Karpas-422 (cell line): Measurements from ENCODE around the gene CFC1. TPM values are rescaled to one million over a fixed set of nuclear protein-coding genes. Genes with fewer than 3 reads are reported as not detected.
"Not testable (repeated sequence)": the region's sequence is repeated elsewhere in the genome, so short reads cannot be mapped to it uniquely, and the experiment has no call there.

Experiments
- DNase-seq: peaks from one replicate; pipeline ENCODE4 v3.0.0-alpha.2; 2015
- H2AFZ ChIP-seq: fragments of 200-600 bp; sonication (generic); 2 replicates; pipeline ENCODE4 v1.6.1; 2014; ENCODE audit warnings: antibody characterized with exemption, low read length, mixed read lengths
- H3K27ac ChIP-seq: fragments of 200-600 bp; sonication (generic); 2 replicates; pipeline ENCODE4 v1.5.1; 2014; ENCODE audit warnings: mild to moderate bottlenecking, low read length, moderate library complexity
- H3K27me3 ChIP-seq: fragments of 200-600 bp; sonication (generic); 2 replicates; pipeline ENCODE4 v1.6.1; 2014; ENCODE audit warnings: low read length, mixed read lengths
- H3K36me3 ChIP-seq: fragments of 200-600 bp; sonication (generic); 2 replicates; pipeline ENCODE4 v1.6.1; 2014; ENCODE audit warnings: low read length, mixed read lengths; ENCODE audit not compliant: insufficient read depth
- H3K4me1 ChIP-seq: fragments of 200-600 bp; sonication (generic); 2 replicates; pipeline ENCODE4 v1.6.1; 2014; ENCODE audit warnings: mild to moderate bottlenecking, low read length, mixed read lengths
- H3K4me2 ChIP-seq: fragments of 200-600 bp; sonication (generic); 2 replicates; pipeline ENCODE4 v1.6.1; 2014; ENCODE audit warnings: low read length, low read depth, mild to moderate bottlenecking; ENCODE audit not compliant: poor library complexity, severe bottlenecking
- H3K4me3 ChIP-seq: fragments of 200-600 bp; sonication (generic); 2 replicates; pipeline ENCODE4 v1.5.1; 2014; ENCODE audit warnings: mild to moderate bottlenecking, antibody characterized with exemption, low read length, mixed read lengths
- H3K79me2 ChIP-seq: fragments of 200-600 bp; sonication (generic); 2 replicates; pipeline ENCODE4 v1.6.1; 2014; ENCODE audit warnings: mild to moderate bottlenecking, low read length, mixed read lengths
- H3K9ac ChIP-seq: fragments of 200-600 bp; sonication (generic); 2 replicates; pipeline ENCODE4 v1.6.0; 2014; ENCODE audit warnings: low read length
- H3K9me2 ChIP-seq: fragments of 200-600 bp; sonication (generic), shearing (Covaris generic); replicated peaks from 2 replicates; pipeline ENCODE4 v1.6.0; 2014; ENCODE audit warnings: mild to moderate bottlenecking, low read length, moderate library complexity; ENCODE audit not compliant: insufficient read depth
- H3K9me3 ChIP-seq: fragments of 300-700, 200-600 bp; sonication (generic); 2 replicates; pipeline ENCODE4 v1.6.1; 2014; ENCODE audit warnings: low read length, mixed read lengths
- H4K20me1 ChIP-seq: fragments of 200-600 bp; sonication (generic); 2 replicates; pipeline ENCODE4 v1.6.1; 2014; ENCODE audit warnings: mild to moderate bottlenecking, antibody characterized with exemption, low read length, low read depth; ENCODE audit not compliant: insufficient read depth
- total RNA-seq: library from RNA; depleted of rRNA; stranded (reverse); fragments of >200 nt; shearing (Covaris generic); gene quantifications from 2 replicates; pipeline ENCODE4 v1.2.3, GENCODE V29; 2014; ENCODE audit warnings: low replicate concordance; rRNA removed

Gene CFC1
- total RNA-seq, result not detected in 2 replicates

DNA sequence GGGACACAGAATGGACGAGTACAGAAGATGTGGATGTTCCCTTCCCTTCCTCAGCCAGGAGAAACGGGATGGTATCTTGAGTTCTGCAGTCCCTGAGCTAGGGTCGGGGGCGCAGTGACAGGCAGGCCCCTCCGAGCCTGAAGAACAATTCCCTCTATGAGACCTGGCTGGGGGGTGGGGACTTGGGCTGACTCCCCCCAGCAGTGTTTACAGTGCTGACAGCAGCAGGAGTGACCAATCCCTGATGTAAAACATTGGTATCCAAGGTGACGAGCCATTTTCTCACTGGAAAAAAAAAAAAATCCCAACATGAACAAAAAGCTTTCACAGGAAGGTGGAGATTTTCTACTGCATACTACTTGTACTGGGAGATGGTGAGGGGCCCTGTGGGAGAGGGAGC is at the start of gene CFC1:
Gene CFC1, minus strand, starts transcription at position 183 of the 400 bp plus-strand sequence. CDS start 288 bp downstream, outside the sequence.
- H3K79me2 ChIP-seq, DNase-seq, H3K27me3 ChIP-seq, H3K9me3 ChIP-seq, H3K4me3 ChIP-seq, H3K4me1 ChIP-seq, H2AFZ ChIP-seq, H3K36me3 ChIP-seq, H4K20me1 ChIP-seq, H3K9ac ChIP-seq, H3K27ac ChIP-seq, H3K9me2 ChIP-seq, H3K4me2 ChIP-seq: not testable (repeated sequence)

- not testable (repeated sequence) for H3K27me3 ChIP-seq, H3K9me2 ChIP-seq, H3K36me3 ChIP-seq, H3K9ac ChIP-seq, H4K20me1 ChIP-seq, H3K9me3 ChIP-seq, H3K4me2 ChIP-seq, DNase-seq, H3K4me3 ChIP-seq, H3K4me1 ChIP-seq, H2AFZ ChIP-seq, H3K27ac ChIP-seq, H3K79me2 ChIP-seq
Observed at GRCh38 chr2:130641688-130642087, 42.3 kb upstream of the CFC1 start.

DNA sequence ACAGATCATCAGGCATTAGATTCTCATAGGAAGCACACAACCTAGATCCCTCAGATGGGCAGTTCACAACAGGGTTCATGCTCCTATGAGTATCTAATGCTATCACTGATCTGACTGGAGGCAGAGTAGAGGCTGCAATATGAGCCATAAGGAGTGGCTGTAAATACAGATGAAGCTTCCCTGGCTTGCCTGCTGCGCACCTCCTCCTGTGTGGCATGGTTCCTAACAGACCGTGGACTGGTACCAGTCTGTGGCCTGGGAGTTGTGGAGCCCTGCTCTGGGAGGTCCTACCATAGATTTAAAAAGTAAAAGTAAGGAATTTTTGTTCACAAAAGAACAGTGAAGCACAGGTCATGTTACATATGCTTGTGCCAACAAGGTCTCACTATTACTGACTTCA is 39.6 kb upstream of the CFC1 start:
- H3K4me2 ChIP-seq, DNase-seq: not testable (repeated sequence)

GRCh38 chr2:130628784-130629475 is 29.6 kb upstream of the CFC1 start:
- not testable (repeated sequence) for H3K4me1 ChIP-seq, H4K20me1 ChIP-seq

More for the DNA sequence above, 39.6 kb upstream of the CFC1 start:
- not testable (repeated sequence) for H3K4me3 ChIP-seq, H4K20me1 ChIP-seq, H2AFZ ChIP-seq, H3K9me2 ChIP-seq, H3K27me3 ChIP-seq, H3K27ac ChIP-seq, H3K79me2 ChIP-seq, H3K9me3 ChIP-seq, H3K4me1 ChIP-seq, H3K9ac ChIP-seq, H3K36me3 ChIP-seq

DNA sequence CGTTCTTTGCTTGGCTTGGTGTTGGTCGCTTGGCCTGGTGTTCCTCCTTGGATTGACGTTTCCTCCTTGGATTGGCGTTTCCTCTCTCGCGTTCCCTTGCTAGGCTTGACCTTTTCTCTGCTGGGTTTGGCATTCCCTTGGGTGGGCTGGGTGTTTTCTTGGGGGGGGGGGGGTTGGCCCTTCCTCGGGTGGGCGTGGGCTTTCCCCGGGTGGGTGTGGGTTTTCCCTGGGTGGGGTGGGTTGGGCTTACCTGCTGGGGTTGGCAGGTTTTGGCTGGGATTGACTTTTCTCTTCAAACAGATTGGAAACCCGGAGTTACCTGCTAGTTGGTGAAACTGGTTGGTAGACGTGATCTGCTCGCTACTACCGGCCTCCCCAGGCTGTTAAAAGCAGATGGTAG is 11.8 kb upstream of the CFC1 start, which contains the start of gene POTEJ:
Gene POTEJ, plus strand, starts transcription at position 301 of the 400 bp plus-strand sequence. Its CDS starts 93 bp downstream, at position 394.
- H3K27ac ChIP-seq, DNase-seq, H3K4me3 ChIP-seq, H3K9me2 ChIP-seq, H3K36me3 ChIP-seq, H3K4me1 ChIP-seq, H4K20me1 ChIP-seq, H3K4me2 ChIP-seq, H3K27me3 ChIP-seq, H3K9me3 ChIP-seq, H3K9ac ChIP-seq, H3K79me2 ChIP-seq, H2AFZ ChIP-seq: not testable (repeated sequence)

More at GRCh38 chr2:130628784-130629475, 29.6 kb upstream of the CFC1 start:
- H3K27me3 ChIP-seq, H3K36me3 ChIP-seq, H3K9ac ChIP-seq, H2AFZ ChIP-seq, DNase-seq, H3K4me3 ChIP-seq, H3K79me2 ChIP-seq, H3K9me3 ChIP-seq, H3K4me2 ChIP-seq, H3K9me2 ChIP-seq, H3K27ac ChIP-seq: not testable (repeated sequence)

GRCh38 chr2:130610486-130610885 is 11.1 kb upstream of the CFC1 start:
- not testable (repeated sequence) for H3K9ac ChIP-seq, H4K20me1 ChIP-seq, H3K4me1 ChIP-seq, H3K36me3 ChIP-seq, H2AFZ ChIP-seq, H3K4me3 ChIP-seq, H3K27ac ChIP-seq, H3K79me2 ChIP-seq, H3K9me3 ChIP-seq, H3K27me3 ChIP-seq, H3K4me2 ChIP-seq, H3K9me2 ChIP-seq, DNase-seq

DNA sequence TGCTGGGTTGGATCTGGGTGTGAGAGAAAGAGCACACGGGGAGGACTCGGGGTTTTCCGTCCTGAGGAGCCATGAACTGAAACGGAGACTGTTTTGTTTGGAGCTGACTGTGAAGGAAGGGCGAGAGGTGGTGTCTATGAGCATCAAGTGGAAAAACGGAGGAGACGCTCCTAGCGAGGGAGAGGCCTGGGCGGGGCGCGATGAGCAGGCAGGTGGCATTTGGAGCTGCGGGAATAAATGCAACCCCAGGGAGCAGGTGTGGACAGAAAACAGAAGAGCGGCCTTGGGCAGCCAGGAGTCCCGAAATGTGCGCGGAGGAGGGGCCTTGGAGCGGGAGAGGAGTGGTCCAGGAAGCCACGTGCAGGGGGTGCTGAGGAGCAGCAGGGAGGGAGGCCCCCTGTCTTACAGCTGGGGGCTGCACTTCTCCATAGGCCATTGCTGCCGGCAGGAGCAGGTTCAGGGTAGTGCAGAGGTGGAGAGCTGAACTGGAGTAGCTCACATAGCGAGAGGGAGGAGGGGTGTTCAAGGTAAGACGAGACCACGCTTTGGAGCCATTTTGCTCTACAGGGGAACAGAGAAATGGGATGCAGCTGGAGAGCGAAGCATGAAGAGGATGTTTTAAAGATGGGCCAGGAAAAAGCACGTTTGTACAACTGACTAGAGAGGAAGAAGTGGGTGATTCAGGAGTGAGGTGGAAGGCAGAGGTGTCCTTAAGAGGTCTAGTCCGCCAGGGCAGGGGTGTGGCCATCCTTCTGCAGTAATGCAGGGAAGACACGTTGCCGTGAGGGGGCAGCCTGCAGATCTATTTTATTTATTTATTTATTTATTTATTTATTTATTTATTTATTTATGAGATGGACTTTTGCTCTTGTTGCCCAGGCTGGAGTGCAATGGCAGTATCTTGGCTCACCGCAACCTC is 9.9 kb upstream of the CFC1 start:
- H3K4me1 ChIP-seq, H3K9me3 ChIP-seq, H3K36me3 ChIP-seq, DNase-seq, H3K9ac ChIP-seq, H3K79me2 ChIP-seq, H3K4me2 ChIP-seq, H3K27me3 ChIP-seq, H3K4me3 ChIP-seq, H3K9me2 ChIP-seq, H3K27ac ChIP-seq, H4K20me1 ChIP-seq, H2AFZ ChIP-seq: not testable (repeated sequence)

DNA sequence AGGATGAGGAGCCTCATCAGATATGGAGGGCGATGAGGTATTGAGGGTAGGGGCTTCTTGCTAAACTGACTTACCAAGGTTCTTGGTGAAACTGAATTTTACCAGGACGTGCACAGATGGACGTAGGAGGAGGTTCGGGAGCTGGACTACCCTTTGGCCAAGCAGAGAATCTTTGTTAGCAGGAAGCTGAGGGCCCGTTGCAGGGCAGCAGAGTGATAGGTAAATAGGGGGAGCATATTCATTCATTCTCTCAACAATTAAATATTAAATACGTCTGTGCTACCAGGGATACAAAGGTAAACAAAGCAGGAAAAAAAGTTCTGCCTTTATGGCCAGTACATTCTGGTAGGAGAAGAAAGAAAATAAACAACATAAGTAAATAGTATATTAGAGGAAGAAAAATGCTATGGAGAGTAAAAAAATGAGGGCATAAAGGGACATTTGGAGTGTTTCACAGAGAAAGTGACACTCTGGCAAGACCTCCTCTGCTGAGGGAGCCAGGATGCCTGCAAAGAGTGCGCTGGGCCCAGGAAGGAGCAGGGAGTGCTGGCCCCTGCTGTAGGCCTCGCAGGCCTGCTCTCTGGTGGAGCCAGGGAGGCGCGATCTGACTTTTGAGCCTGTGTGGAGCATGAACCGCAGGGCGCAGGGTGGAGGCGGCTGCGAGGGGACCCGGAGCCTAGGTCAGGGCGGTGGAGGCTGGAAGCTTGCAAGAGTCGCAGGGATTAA is 9.1 kb upstream of the CFC1 start:
- DNase-seq, H2AFZ ChIP-seq, H3K36me3 ChIP-seq, H3K4me2 ChIP-seq, H3K9me3 ChIP-seq, H3K79me2 ChIP-seq, H3K4me1 ChIP-seq, H4K20me1 ChIP-seq, H3K9me2 ChIP-seq, H3K27ac ChIP-seq, H3K27me3 ChIP-seq, H3K9ac ChIP-seq, H3K4me3 ChIP-seq: not testable (repeated sequence)
